Stimulated activated CD4-positive, alpha-beta T cell treated with anti-CD3 and anti-CD28 coated beads, Interleukin-15, amount 100 ng/mL, for 48 hours (primary cell): ENCODE results near the gene OCA2.
"Not testable (repeated sequence)": the region's sequence is repeated elsewhere in the genome, so short reads cannot be mapped to it uniquely, and the experiment has no call there.

Source experiments
- DNase-seq, 2 donors: peaks; one replicate each; pipeline ENCODE4 v3.0.0-alpha.2; 2020; ENCODE audit warnings: low read depth in 2 of 2

OCA2 gene

DNA sequence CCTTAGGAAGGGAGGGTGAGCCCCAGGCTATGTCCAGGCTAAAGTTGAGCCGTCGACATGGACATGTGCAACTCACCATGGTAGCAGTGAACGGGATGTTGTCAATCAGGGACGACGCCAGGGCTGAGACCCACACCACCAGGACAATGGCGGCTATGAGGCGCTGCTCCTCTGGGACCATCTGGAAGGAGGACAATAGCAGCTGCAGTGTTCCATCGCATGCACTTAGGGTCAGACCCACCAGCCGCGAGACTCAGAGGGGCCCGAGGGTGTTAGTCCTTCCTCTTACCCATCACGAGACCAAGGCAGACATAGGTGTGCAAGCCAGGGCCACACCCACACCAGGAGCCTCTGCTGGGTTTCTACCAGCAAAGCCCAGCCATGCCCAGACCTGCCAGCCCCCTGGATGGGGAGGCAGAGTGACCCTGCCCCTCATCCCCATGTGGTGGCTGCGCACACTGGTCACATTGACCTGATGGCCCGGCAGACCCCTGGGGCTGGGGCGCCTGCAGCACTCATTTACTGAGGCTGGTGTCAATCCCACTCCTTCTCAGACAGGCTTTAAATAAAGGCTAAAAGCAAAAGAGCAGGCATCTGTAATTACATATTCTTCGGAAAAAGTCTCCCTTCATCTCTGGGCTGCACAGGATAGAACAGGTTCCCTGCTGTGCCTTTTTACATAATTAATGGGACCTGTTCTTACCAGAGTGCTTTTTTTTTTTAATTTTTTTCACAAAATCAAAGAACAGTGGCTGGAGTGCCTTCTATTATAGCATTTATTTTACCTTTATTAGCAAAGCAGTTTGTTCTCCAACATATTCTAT lies 227.8 kb downstream of the OCA2 start:
- DNase-seq, result no peak

DNA sequence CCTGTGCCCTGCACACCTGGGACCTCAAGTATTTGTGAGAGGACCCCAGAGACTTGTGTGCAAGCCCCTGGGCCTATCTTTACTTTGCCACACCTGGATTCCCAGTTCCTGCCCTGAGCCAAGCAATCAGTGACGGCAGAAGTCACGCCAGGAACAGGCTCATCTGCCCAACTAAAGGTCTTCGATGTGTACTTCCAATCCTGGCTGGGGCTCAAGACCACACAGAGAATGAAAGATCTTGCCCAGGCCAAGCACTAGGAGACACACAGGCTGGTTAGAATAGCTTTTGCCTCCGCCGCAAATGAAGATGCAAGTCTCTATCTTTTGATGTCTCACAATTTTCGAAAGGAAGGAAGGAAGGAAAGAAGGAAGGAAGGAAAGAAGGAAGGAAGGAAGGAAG lies 228.8 kb downstream of the OCA2 start:
- no peak for DNase-seq

DNA sequence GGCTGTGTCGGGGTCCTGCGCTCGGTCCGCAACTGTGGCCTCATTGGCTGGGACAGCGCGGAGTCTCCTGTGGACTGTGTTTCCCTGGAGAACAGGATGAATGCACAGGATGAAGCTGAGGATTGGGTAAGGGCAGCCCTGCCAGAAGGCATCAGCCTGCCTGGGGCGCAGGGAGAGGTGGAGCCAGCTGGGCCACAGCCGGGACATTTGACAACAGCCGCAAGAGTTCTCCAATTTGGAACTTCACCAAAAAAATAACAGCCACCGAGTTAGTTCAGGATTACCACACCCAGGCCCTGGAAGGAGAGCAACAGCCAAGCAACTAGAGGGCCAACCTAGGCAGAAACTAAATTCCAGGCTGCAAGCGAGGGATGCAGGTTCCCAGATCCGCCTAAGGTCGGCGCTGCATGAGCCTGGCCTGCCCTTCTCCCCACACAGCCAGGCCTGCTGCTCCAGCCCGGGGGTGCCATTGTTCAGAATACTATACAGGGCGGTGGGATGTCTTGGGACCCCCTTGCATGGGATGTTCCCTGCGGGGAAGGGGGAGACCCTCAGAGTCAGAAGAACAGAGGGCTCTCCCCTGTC lies 229.3 kb downstream of the OCA2 start:
- DNase-seq, result no peak

DNA sequence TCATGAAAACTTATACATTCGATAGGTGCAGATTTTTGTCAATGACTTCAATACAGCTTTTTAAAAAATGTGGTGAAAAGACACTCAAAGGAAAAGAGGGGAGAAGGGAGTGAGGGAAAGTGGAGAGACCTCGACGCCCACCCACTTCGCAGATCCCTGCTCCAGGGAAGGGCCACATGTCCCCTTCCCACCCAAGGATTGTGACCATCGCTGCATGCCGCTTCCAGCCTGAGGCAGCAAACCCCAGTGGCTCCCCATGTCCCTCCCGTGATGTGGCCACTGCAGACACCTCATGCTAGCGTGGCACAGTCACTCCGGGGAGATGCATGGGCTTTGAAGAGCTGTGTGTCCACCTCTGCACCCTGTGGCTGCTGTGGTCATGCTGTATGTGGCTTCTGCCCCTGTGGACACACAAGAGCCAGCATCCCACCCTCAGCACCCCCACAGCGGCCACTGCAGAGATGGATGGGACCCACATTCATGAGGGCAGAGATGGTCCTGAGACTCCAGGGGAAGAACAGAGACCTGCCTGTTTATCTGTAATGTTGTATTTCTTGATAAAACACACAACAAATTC lies 230.2 kb downstream of the OCA2 start:
- no peak for DNase-seq

DNA sequence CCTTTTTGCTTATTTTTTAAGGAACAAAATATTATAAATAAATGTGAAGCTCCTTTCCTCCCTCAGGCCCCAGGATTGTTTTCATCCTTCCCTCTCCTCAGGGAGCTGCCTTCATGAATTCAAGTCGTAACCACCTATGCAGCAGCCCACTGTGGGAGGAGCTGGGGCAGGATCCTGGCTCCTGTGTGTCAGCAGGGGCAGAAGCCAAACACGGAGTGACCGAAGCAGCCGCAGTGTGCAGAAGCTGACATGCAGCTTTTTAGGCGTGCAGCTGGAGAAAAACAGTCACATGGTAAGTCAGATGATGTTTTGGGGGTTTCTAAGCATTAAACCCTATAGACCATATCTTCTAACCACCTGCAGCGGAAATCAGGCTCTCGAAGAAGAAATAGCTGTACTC lies 231.3 kb downstream of the OCA2 start:
- no peak for DNase-seq

DNA sequence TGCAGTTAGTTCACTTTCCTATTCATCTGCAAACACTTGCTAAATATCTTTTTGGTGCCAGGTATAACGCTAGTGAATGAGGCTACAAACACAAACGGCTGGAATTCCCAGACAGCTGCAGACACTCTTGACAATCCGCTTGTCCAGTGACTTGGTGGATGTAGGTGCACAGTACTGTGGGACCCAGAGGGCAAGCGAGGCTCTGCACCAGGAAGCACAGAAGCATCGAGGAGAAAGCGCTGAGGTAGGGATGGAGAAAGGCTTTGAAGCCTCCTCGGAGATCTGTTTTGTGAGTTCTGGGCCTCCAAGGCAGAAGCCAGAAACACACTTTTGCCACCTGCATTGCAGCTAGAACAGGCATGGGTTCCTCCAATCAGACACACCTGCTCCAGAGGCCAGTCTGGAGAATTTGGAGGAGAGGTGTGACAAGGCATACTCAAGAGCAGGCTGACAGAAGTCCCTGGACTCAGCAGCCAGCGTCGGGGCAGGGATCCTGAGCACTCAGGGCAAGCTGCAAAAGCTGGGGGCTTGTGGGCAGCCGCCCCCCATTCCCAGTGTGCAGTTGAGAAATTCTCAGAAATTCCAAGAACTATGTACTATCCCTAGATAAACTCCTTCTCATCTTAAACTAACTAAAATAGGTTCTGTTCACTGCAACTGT lies 232.5 kb downstream of the OCA2 start:
- DNase-seq, result no peak

DNA sequence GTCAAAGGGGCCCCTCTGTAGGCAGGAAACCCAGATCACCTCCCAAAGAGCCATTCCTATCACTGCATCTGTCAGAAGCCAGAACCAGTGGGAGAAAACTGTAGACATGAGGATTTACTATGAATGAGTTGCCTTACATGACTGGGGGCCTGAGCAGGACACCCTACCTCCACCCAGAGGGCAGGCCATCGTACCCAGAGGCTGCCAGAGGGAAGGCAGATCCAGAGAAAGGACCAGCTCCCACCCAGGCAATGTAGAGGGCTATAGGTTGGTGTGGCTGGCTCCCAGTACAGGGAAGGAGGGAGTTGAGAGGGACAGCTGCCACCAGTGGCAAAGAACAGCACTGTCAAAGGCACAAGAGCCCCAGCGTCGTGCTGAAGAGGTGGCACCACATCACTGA lies 233.2 kb downstream of the OCA2 start:
- no peak for DNase-seq

DNA sequence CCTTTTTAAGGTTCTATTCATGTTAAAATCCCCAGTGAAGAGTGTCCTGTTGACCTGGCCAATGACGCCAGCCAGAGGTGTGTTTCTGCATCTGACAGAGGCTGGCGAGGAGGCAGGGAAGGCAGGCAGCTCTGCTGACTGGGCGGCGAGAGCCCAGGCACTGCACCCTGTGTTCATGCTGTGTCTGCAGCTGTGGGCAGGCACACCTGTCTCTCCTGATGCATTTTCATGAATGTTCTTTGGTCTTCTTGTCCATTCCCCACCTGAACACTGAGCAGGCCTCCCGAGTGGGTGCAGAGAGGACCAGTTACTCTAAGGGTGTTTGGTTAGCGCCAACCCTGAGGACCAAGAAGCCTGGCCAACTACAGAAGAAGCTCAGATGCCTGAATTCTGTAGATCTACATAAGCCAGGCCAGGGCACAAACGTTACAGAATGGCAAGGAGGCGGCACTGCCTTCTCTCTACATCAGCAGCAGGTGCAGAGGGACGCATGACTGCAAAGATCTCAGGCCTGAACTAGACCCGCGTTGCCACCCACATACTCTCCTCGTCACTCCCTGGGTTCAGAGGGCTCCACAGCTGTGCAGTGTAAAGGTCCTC lies 233.7 kb downstream of the OCA2 start:
- no peak for DNase-seq

DNA sequence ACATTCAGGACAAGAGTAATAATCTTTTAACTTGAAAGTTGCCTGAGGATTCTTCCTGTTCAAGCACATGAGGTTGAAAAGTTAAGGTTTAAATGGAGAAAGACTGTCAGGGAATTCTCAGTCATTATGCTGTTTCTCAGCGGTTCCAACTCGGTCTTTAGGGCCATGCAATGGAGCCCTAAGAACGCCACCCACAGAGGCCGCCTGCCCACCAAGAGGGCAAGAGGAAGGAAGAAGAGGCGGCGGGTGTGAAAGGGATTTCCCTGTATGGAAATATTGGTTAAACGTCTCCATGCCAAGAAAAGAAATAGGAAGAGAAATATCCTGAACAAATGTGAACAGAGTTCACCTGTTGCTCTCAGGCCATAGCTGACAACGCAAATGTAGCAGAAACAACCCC lies 234.4 kb downstream of the OCA2 start:
- no peak for DNase-seq

DNA sequence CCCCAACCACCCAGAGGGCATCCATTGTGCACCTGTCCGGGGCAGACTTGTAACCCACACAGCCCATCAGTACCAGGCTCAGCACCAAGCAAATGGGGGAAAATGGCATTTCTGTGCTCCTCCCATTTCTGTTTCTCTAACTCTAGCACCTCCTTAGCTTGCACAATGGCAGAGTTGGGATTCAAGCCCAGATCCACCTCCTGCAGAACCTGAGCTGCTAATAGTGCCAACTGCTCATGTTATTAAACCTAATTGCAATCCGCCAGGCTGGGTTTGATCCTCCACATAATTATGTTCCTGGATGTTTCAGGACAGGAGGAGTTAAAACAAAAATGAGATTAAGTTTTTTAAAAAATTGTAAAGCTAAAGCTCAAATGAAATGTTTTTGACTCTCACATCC lies 235.0 kb downstream of the OCA2 start:
- DNase-seq, result no peak

DNA sequence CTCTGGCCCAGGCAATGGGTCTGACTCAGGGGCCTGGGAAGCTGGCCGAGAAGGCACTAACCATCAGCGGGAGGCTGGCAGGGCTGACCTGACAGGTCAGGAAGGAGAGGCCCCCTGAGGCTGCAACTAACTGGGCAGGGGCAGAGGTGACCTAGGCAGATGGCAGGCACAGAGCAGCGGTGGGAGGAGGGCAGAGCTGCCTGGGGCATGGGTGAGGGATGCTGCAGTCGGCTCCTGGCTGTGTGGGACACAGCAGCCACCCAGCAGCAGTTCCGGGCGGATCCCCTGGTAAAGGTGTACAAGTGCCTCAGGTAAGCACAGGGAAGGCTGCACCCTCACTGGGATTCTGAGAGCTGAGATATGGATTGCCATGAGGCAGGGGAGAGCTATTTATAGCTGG lies 236.1 kb downstream of the OCA2 start:
- no peak for DNase-seq

DNA sequence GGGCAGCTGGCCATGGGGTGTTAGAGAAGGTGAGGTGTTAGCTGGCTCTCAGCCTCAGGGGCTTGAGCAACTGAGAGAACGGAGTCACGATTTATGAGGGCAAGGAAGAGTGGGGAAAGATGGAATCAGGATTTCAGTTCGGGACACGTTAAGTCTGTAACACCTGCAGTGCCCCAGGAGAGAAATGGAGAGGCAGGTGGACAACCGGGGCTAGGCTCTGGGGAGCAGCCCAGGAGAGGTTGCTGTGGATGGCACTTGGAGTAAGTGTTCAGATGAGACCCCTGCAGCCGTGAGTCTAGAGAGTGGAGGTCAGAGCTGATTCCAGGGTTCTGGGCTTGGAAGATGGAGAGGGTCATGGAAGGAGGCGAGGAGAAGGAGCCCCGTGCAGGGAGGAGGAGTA lies 237.9 kb downstream of the OCA2 start:
- no peak for DNase-seq

DNA sequence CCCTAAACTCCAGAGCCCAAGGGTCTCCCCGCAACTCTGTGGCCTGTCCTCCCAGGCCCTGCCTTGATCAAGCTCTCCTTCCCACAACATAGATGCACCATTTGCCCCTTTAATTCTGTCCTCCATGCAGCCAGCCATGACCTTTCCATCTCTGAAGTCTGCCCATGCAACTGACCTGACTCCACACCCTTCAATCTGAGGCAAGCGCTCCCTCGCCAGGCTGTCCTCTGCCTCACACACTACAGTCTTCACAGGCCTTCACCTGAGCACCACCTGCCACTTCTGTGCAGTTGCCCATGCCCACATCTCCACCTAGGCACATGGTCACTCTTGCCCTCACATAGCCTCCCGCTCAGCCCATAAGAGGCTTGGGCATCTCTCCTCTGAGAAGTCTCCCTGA lies 244.0 kb downstream of the OCA2 start:
- no peak for DNase-seq

DNA sequence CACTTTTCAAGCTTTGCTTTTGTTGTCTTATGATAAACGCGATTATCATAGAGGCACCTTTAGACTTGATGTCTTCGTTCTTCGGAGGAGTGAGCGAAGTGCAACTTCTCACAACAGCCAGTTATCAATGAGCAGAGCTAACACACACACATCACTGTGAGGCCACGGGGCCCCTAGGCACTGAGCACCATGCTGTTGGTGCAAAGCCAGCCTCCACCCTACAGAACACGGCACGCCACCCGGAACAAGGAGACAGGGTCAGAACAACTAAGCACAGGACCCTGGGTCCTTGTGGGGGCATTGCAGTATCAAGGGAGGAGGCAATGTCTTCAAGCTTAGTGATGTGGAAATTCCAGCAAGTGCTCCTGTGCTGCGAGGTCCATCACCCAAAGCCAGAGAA lies 244.5 kb downstream of the OCA2 start:
- DNase-seq, result no peak

DNA sequence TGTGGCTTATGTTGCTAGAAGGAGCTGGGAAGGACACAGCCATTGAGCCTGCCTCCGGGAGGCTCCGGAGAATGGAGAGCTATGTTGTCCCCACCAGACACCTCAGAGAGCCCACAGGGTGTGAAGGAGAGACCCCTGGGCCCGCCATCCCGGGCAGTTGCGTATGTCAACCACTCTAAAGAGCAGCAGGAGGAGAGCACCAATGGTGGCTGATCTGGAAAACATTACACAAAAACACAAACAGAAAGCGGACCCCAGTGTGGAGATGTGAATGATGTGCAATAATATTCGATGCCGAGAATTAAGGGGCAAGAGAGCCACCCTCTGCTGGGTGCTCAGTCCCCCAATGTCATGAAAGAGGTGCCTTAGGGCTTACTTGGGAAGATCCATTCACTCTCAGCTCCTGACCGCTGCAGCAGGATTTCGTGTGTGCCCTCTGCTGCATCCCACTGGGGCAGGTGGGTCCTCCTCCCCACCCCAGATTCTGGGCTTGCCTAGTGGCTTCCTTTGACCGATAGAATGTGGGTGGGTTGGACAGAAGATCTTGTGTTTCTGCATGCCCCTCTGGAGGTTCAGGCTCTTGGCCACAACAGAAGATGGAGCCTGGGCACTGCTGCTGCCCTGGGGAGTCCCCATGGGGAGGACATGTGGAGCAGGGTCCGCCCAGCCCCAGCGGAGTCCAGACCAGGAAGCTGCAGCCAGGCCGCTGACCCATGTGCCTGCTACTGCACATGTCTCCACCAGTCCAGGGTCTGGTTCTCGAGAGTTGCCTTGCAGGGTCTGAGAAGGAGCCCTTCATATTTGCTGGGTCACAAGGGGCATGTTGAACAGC lies 245.3 kb downstream of the OCA2 start:
- no peak for DNase-seq

DNA sequence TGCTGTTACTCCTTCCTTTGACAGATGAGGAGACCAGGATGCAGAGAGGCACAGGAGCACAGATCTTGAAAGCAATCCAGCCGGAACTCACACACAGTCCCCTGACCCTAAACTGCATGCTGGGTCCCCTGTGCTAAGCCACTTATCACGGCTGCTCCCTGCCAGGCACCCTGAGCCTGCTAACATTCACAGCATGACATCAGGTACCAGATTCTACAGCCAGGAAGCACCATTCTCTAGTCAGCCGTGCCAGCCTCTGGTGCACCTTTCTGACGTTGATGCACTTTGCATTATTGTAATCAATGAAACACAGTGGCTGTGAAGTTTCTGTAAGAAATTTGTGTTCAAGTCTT lies 247.3 kb downstream of the OCA2 start:
- no peak for DNase-seq

DNA sequence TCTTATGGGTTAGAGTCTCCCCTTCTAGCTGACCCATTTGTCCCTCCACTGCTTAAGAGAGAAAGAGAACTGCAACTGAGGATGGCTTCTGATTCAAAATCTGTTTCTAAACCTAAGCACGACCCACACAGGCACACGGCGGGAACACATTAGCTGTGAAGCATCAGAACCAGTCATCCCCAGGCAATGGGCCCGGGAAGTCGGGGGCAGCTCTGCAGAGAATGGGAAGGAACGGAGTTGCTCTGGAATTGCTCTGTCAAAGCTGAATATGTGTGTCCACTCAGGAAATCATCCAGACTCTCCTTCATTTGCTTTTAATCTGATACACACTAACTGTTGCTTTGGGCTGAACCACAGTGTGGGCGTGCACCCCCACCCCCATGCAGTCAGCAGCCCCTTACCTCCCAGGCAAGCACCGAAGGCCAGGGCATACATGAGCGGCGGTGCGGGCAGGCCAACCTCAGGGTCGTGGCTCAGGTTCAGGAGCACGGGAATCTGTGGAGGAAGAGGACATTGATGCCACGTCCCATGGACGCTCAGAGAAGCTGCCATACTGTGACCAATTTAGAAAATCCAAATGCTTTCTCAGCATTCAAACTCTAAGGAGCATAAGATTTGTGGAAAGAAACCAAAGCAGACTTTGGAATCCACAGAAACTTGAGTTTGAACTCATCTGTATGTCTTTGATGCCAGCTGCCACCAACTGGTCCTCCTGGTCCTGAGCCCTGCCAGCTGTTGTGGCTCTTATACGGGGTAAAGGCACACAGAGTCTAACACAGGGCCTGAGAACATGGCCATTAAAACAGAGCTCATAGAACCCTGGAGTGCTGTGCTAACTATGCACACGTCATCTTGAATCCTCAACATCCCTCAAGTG lies 247.9 kb downstream of the OCA2 start:
- no peak for DNase-seq

DNA sequence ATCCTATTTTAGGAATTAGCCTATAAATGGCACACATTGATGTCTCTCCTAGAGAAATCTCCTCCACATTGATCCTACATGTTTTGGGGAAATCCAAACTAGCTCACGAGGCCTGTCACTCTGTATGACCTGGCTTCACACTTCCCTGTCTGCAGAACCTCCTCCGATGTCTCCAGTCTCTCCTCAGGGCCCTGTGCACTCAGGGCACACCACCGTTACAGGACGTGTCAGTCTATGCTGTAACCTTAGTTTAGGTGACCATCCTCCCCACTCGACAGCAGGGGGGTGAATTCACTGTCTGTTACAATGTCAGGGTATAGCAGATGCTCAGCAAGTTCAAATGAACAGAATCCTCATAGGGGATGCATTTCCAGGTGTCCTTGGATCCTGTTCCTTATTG lies 249.1 kb downstream of the OCA2 start:
- no peak for DNase-seq

DNA sequence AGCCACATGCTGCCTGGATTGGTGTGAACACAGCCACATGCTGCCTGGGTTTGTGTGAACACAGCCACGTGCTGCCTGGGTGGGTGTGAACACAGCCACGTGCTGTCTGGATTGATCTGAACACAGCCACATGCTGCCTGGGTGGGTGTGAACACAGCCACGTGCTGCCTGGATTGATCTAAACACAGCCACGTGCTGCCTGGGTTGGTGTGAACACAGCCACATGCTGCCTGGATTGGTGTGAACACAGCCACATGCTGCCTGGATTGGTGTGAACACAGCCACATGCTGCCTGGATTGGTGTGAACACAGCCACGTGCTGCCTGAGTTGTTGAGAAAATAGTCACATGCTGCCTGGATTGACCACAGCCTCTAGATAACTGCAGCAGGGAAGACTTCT lies 250.2 kb downstream of the OCA2 start:
- DNase-seq, result not testable (repeated sequence)
